BLaER1 treated with 17β-estradiol and CSF1 and Interleukin-3, amounts not matched to agents 10 nM and 100 nM (cell line): Measurements from ENCODE around the gene CD248.

Experiments used
- H3K27ac ChIP-seq, 11 experiments: shearing (Covaris generic); formaldehyde crosslinking; 2 replicates each; pipeline ENCODE4 v1.8.1; 2022
- H3K27me3 ChIP-seq, 11 experiments: shearing (Covaris generic); formaldehyde crosslinking; 2 replicates each; pipeline ENCODE4 v1.8.1; 2022
- H3K36me3 ChIP-seq, 11 experiments: shearing (Covaris generic); formaldehyde crosslinking; 2 replicates each; pipeline ENCODE4 v1.8.1; 2022
- H3K4me1 ChIP-seq, 10 experiments: shearing (Covaris generic); formaldehyde crosslinking; 2 replicates each; pipeline ENCODE4 v1.8.1; 2022
- H3K4me2 ChIP-seq, 11 experiments: shearing (Covaris generic); formaldehyde crosslinking; 2 replicates each; pipeline ENCODE4 v1.8.1; 2022
- H3K4me3 ChIP-seq, 10 experiments: shearing (Covaris generic); formaldehyde crosslinking; 2 replicates each; pipeline ENCODE4 v1.8.1; 2022
- H3K9ac ChIP-seq, 11 experiments: shearing (Covaris generic); formaldehyde crosslinking; 2 replicates each; pipeline ENCODE4 v1.8.1; 2022
- H3K9me3 ChIP-seq, 11 experiments: shearing (Covaris generic); formaldehyde crosslinking; replicated peaks in 1 of 11; 2 replicates each; pipeline ENCODE4 v1.8.1; 2022
- H4K20me1 ChIP-seq, 11 experiments: shearing (Covaris generic); formaldehyde crosslinking; 2 replicates each; pipeline ENCODE4 v1.8.1; 2022
- Cebpa-rat ChIP-seq, 11 experiments: shearing (Covaris generic); IDR thresholded peaks; 2 replicates each; pipeline ENCODE4 v1.8.1; 2022

Gene CD248

GRCh38 chr11:66310324-66310723 lies 6.5 kb downstream of the CD248 start:
- Histone ChIP-seq H3K27me3 (no peaks in the 10 kb centered on the region), H3K36me3 (no peaks in the 10 kb centered on the region), H3K9ac (0 out of 22 replicates have a peak overlapping the region, but pooled peaks of 2 of the 11 experiments have one; percentile 24 to 74), H3K4me1 (peaks cover 24 to 51% (median 42%) of the 10 kb centered on the region in 10 experiments), H3K27ac (no peak overlapping the region), H3K4me3 (no peak overlapping the region), H3K4me2 (peak overlapping the region in 4 of 11 experiments; percentile 3 to 89 (median 82); a peak in 5 of 22 replicates), H4K20me1 (peaks cover 0 to 17% (median 2%) of the 10 kb centered on the region in 11 experiments; a peak in 10 of 22 replicates), H3K9me3 (no peaks in the 10 kb centered on the region)
- TF ChIP-seq Cebpa-rat (IDR thresholded peaks at IDR 0.05): no peak

- no peak for TF ChIP-seq Cebpa-rat (IDR thresholded peaks at IDR 0.05)
- no peak overlapping the region for H3K27ac ChIP-seq
- no peaks in the 10 kb centered on the region for H3K36me3 ChIP-seq
- H3K9ac ChIP-seq: peak overlapping the region in 1 of 11 experiments; percentile 13; a peak in 1 of 22 replicates
- no peak overlapping the region for H3K4me3 ChIP-seq
- no peaks in the 10 kb centered on the region for H3K27me3 ChIP-seq
- peaks cover 0 to 9% (median 0%) of the 10 kb centered on the region in 11 experiments; a peak in 6 of 22 replicates for H4K20me1 ChIP-seq
- H3K4me1 ChIP-seq: peaks cover 16 to 43% (median 34%) of the 10 kb centered on the region in 10 experiments
- H3K4me2 ChIP-seq: peak overlapping the region in 3 of 11 experiments; percentile 3 to 83 (median 24); a peak in 2 of 22 replicates
- no peaks in the 10 kb centered on the region for H3K9me3 ChIP-seq
Observed at GRCh38 chr11:66309475-66309874, 7.4 kb downstream of the CD248 start.

- no peaks in the 10 kb centered on the region for H3K27me3 ChIP-seq
Observed at GRCh38 chr11:66302656-66303055, 14.2 kb downstream of the CD248 start.

GRCh38 chr11:66299186-66299585 lies 17.7 kb downstream of the CD248 start:
- Histone ChIP-seq H3K4me3 (no peak overlapping the region), H3K27ac (no peak overlapping the region), H4K20me1 (peaks cover 0 to 11% (median 0%) of the 10 kb centered on the region in 11 experiments; a peak in 2 of 22 replicates), H3K9ac (no peak overlapping the region), H3K36me3 (no peaks in the 10 kb centered on the region), H3K27me3 (peaks cover 3 to 12% (median 7%) of the 10 kb centered on the region in 11 experiments; a peak in 21 of 22 replicates), H3K9me3 (no peaks in the 10 kb centered on the region), H3K4me2 (no peak overlapping the region), H3K4me1 (peaks cover 0 to 5% (median 0%) of the 10 kb centered on the region in 10 experiments; a peak in 3 of 20 replicates)
- no peak for TF ChIP-seq Cebpa-rat (IDR thresholded peaks at IDR 0.05)

More at GRCh38 chr11:66302656-66303055, 14.2 kb downstream of the CD248 start:
- Histone ChIP-seq H3K9ac (no peak overlapping the region), H3K9me3 (no peaks in the 10 kb centered on the region), H3K4me2 (no peak overlapping the region), H4K20me1 (no peaks in the 10 kb centered on the region; a peak in 1 of 22 replicates), H3K27ac (no peak overlapping the region), H3K36me3 (no peaks in the 10 kb centered on the region), H3K4me3 (no peak overlapping the region), H3K4me1 (no peaks in the 10 kb centered on the region)
- no peak for TF ChIP-seq Cebpa-rat (IDR thresholded peaks at IDR 0.05)

GRCh38 chr11:66297610-66298009 lies 19.2 kb downstream of the CD248 start:
- no peaks in the 10 kb centered on the region for H3K9me3 ChIP-seq
- no peak overlapping the region for H3K4me2 ChIP-seq
- no peak overlapping the region for H3K27ac ChIP-seq
- H3K9ac ChIP-seq: no peak overlapping the region
- H3K36me3 ChIP-seq: no peaks in the 10 kb centered on the region
- H3K27me3 ChIP-seq: peaks cover 18 to 28% (median 23%) of the 10 kb centered on the region in 11 experiments
- peaks cover 0 to 27% (median 0%) of the 10 kb centered on the region in 11 experiments; a peak in 4 of 22 replicates for H4K20me1 ChIP-seq
- no peak for TF ChIP-seq Cebpa-rat (IDR thresholded peaks at IDR 0.05)
- H3K4me1 ChIP-seq: peaks cover 0 to 5% (median 0%) of the 10 kb centered on the region in 10 experiments; a peak in 3 of 20 replicates
- no peak overlapping the region for H3K4me3 ChIP-seq

GRCh38 chr11:66294626-66295620 lies 21.9 kb downstream of the CD248 start:
- Histone ChIP-seq H4K20me1 (peaks cover 0 to 48% (median 0%) of the 10 kb centered on the region in 11 experiments; a peak in 8 of 22 replicates), H3K27me3 (peaks cover 41 to 55% (median 50%) of the 10 kb centered on the region in 11 experiments), H3K9ac (no peak overlapping the region)

GRCh38 chr11:66293777-66294625 lies 22.8 kb downstream of the CD248 start:
- Histone ChIP-seq H4K20me1 (peaks cover 0 to 50% (median 0%) of the 10 kb centered on the region in 11 experiments; a peak in 8 of 22 replicates), H3K4me1 (peaks cover 11 to 22% (median 18%) of the 10 kb centered on the region in 10 experiments), H3K27ac (no peak overlapping the region), H3K9ac (no peak overlapping the region), H3K9me3 (peaks cover 0 to 5% (median 0%) of the 10 kb centered on the region in 11 experiments; a peak in 1 of 22 replicates), H3K4me2 (no peak overlapping the region), H3K36me3 (no peaks in the 10 kb centered on the region), H3K27me3 (peaks cover 41 to 59% (median 52%) of the 10 kb centered on the region in 11 experiments), H3K4me3 (no peak overlapping the region)
- no peak for TF ChIP-seq Cebpa-rat (IDR thresholded peaks at IDR 0.05)

More at GRCh38 chr11:66294626-66295620, 21.9 kb downstream of the CD248 start:
- Histone ChIP-seq H3K4me2 (no peak overlapping the region), H3K4me1 (peaks cover 6 to 16% (median 13%) of the 10 kb centered on the region in 10 experiments), H3K36me3 (no peaks in the 10 kb centered on the region), H3K4me3 (no peak overlapping the region), H3K27ac (no peak overlapping the region), H3K9me3 (peaks cover 0 to 5% (median 0%) of the 10 kb centered on the region in 11 experiments; a peak in 1 of 22 replicates)
- no peak for TF ChIP-seq Cebpa-rat (IDR thresholded peaks at IDR 0.05)

- peaks cover 0 to 50% (median 0%) of the 10 kb centered on the region in 11 experiments; a peak in 9 of 22 replicates for H4K20me1 ChIP-seq
- TF ChIP-seq Cebpa-rat (IDR thresholded peaks at IDR 0.05): no peak
- H3K36me3 ChIP-seq: no peaks in the 10 kb centered on the region
- H3K27me3 ChIP-seq: peaks cover 41 to 59% (median 52%) of the 10 kb centered on the region in 11 experiments
- no peak overlapping the region for H3K27ac ChIP-seq
- H3K4me3 ChIP-seq: no peak overlapping the region
- no peak overlapping the region for H3K4me2 ChIP-seq
- peaks cover 11 to 24% (median 19%) of the 10 kb centered on the region in 10 experiments for H3K4me1 ChIP-seq
- H3K9me3 ChIP-seq: peaks cover 0 to 5% (median 0%) of the 10 kb centered on the region in 11 experiments; a peak in 1 of 22 replicates
- H3K9ac ChIP-seq: no peak overlapping the region
Observed at GRCh38 chr11:66293352-66293751, 23.5 kb downstream of the CD248 start.
